Posterior cingulate gyrus (tissue), 11 donors: Measurements from ENCODE around the gene JMY.
"Not testable (repeated sequence)": the region's sequence is repeated elsewhere in the genome, so short reads cannot be mapped to it uniquely, and the experiment has no call there.

Experiments
- DNase-seq, 10 donors: peaks; one replicate each; pipeline versions ENCODE4 v3.0.0 to v3.0.0-alpha.2; 2020 to 2021; ENCODE audit warnings: mixed read lengths in 3 of 10
- intact Hi-C: fragments of 100-400 bp; cut with DNase I; formaldehyde crosslinking; loops from one replicate; pipeline ENCODE4 v1.15.1; 2023

Gene JMY

GRCh38 chr5:79236362-79236969 lies 535 bp downstream of the JMY start:
- peak in 4 of 10 donors; percentile 10 to 78 (median 28) for DNase-seq
- intact Hi-C loops, result loop anchor here (2.0 kb wide), 1 partner anchor 278 kb away; the partner anchor contains the start of gene HOMER1

GRCh38 chr5:79236970-79237739 lies 1.2 kb downstream of the JMY start:
- intact Hi-C loops, result loop anchor here (2.0 kb wide), 1 partner anchor 278 kb away; the partner anchor contains the start of gene HOMER1

GRCh38 chr5:79237740-79238560 lies 2.0 kb downstream of the JMY start:
- no peak for DNase-seq

More at GRCh38 chr5:79236970-79237739, 1.2 kb downstream of the JMY start:
- peak in 5 of 10 donors; percentile 5 to 85 (median 23) for DNase-seq

GRCh38 chr5:79240561-79240960 lies 4.6 kb downstream of the JMY start:
- DNase-seq, result no peak
- intact Hi-C loops, result no loop called here

More at GRCh38 chr5:79237740-79238560, 2.0 kb downstream of the JMY start:
- intact Hi-C loops, result loop anchor here (2.0 kb wide), 1 partner anchor 277 kb away; the partner anchor contains the start of gene HOMER1

GRCh38 chr5:79241535-79241979 lies 5.6 kb downstream of the JMY start:
- intact Hi-C loops, result no loop called here

GRCh38 chr5:79242242-79243039 lies 6.5 kb downstream of the JMY start:
- intact Hi-C loops, result no loop called here
- DNase-seq, result no peak

More at GRCh38 chr5:79241535-79241979, 5.6 kb downstream of the JMY start:
- DNase-seq, result no peak

GRCh38 chr5:79243224-79243623 lies 7.3 kb downstream of the JMY start:
- intact Hi-C loops, result no loop called here
- DNase-seq, result no peak

- intact Hi-C loops, result not testable (repeated sequence)
- DNase-seq, result peak in 1 of 10 donors; percentile 33
These were observed 18.1 kb downstream of the JMY start for GRCh38 chr5:79254067-79254466.

- intact Hi-C loops, result no loop called here
- DNase-seq, result peak in 1 of 10 donors; percentile 41
These were observed 20.0 kb downstream of the JMY start for GRCh38 chr5:79255786-79256557.

GRCh38 chr5:79256563-79256962 lies 20.6 kb downstream of the JMY start:
- intact Hi-C loops, result no loop called here
- DNase-seq, result no peak

GRCh38 chr5:79257314-79257713 lies 21.4 kb downstream of the JMY start:
- intact Hi-C loops, result no loop called here
- DNase-seq, result no peak

- no peak for DNase-seq
- intact Hi-C loops, result no loop called here
These were observed 22.9 kb downstream of the JMY start for GRCh38 chr5:79258801-79259200.

- DNase-seq, result no peak
- intact Hi-C loops, result no loop called here
These were observed 23.5 kb downstream of the JMY start for GRCh38 chr5:79259383-79259782.

GRCh38 chr5:79259810-79260209 lies 23.9 kb downstream of the JMY start:
- no peak for DNase-seq
- intact Hi-C loops, result no loop called here

GRCh38 chr5:79261897-79262296 lies 26.0 kb downstream of the JMY start:
- intact Hi-C loops, result no loop called here
- DNase-seq, result no peak

- DNase-seq, result no peak
- intact Hi-C loops, result no loop called here
These were observed 27.4 kb downstream of the JMY start for GRCh38 chr5:79263290-79263689.

GRCh38 chr5:79267180-79267579 lies 31.2 kb downstream of the JMY start:
- intact Hi-C loops, result no loop called here
- DNase-seq, result no peak

GRCh38 chr5:79269733-79270166 lies 33.8 kb downstream of the JMY start:
- intact Hi-C loops, result no loop called here
- no peak for DNase-seq

- intact Hi-C loops, result no loop called here
- DNase-seq, result no peak
These were observed 37.4 kb downstream of the JMY start for GRCh38 chr5:79273341-79273740.
